SK-N-SH (cell line): ENCODE measurements around the gene ECE1. TPM values are rescaled to one million over a fixed set of nuclear protein-coding genes. Genes with fewer than 3 reads are reported as not detected.

ENCODE experiments used
- CTCF ChIA-PET: fragments of 300-600, 350-600 bp; formaldehyde crosslinking; extraction: SDS; loops from one replicate; lab custom pipeline; 2021; lab: Yijun Ruan, JAX
- POLR2A ChIA-PET: fragments of 350-600 bp; sonication (Branson Sonifier 250); formaldehyde crosslinking; extraction: SDS; loops from one replicate; lab custom pipeline; 2020; ENCODE audit warnings: antibody characterized with exemption, inconsistent platforms; lab: Yijun Ruan, JAX
- DNase-seq: peaks from one replicate; pipeline ENCODE4 v3.0.0; 2012
- H2AFZ ChIP-seq: fragments of 200-600 bp; sonication (generic); 2 replicates; pipeline ENCODE4 v1.8.1; 2016; ENCODE audit warnings: antibody characterized with exemption, mild to moderate bottlenecking, low read depth
- H3F3A ChIP-seq: fragments of 200-600 bp; sonication (generic); replicated peaks from 2 replicates; pipeline ENCODE3; 2016; ENCODE audit warnings: antibody characterized with exemption, mild to moderate bottlenecking; ENCODE audit not compliant: insufficient read depth
- H3K27ac ChIP-seq, 2 experiments: fragments of 200-500 bp in 1 of 2; fragments of 200-600 bp in 1 of 2; sonication (Bioruptor generic) in 1 of 2; sonication (generic), shearing (Covaris generic) in 1 of 2; 2 replicates each; pipeline versions ENCODE4 v1.5.1 to v1.6.1; 2014 to 2016; ENCODE audit warnings: low read depth in 2 of 2, inconsistent platforms in 1 of 2, low read length in 1 of 2, mild to moderate bottlenecking in 1 of 2, mixed read lengths in 1 of 2
- H3K27me3 ChIP-seq: fragments of 200-600 bp; sonication (generic), shearing (Covaris generic); 2 replicates; pipeline ENCODE4 v1.6.1; 2016; ENCODE audit warnings: mixed run types; ENCODE audit not compliant: insufficient read depth
- H3K36me3 ChIP-seq, 2 experiments: fragments of 200-500 bp in 1 of 2; fragments of 200-600 bp in 1 of 2; sonication (Bioruptor generic) in 1 of 2; sonication (generic) in 1 of 2; replicated peaks in 1 of 2; 2 replicates each; pipeline versions ENCODE3 to v1.5.1; 2014 to 2016; ENCODE audit warnings: low read length in 1 of 2, mild to moderate bottlenecking in 1 of 2; ENCODE audit not compliant: insufficient read depth in 2 of 2, control insufficient read depth in 1 of 2
- H3K4me1 ChIP-seq, 2 experiments: fragments of 200-500 bp in 1 of 2; fragments of 200-600 bp in 1 of 2; sonication (Bioruptor generic) in 1 of 2; sonication (generic), shearing (Covaris generic) in 1 of 2; 2 replicates each; pipeline versions ENCODE4 v1.5.1 to v1.6.1; 2014 to 2016; ENCODE audit warnings: low read depth in 1 of 2, low read length in 1 of 2, mixed run types in 1 of 2; ENCODE audit not compliant: insufficient read depth in 2 of 2, control insufficient read depth in 1 of 2
- H3K4me2 ChIP-seq: fragments of 200-600 bp; sonication (generic), shearing (Covaris generic); 2 replicates; pipeline ENCODE4 v1.6.1; 2017; ENCODE audit warnings: mixed run types
- H3K4me3 ChIP-seq, 2 experiments: fragments of 200-500 bp in 1 of 2; fragments of 200-600 bp in 1 of 2; sonication (Bioruptor generic) in 1 of 2; sonication (generic), shearing (Covaris generic) in 1 of 2; 2 replicates each; pipeline versions ENCODE4 v1.5.1 to v1.8.1; 2014 to 2016; ENCODE audit warnings: low read depth in 2 of 2, inconsistent platforms in 1 of 2, low read length in 1 of 2, mild to moderate bottlenecking in 1 of 2, mixed read lengths in 1 of 2, moderate library complexity in 1 of 2
- H3K79me2 ChIP-seq: fragments of 200-600 bp; sonication (generic); 2 replicates; pipeline ENCODE4 v1.8.1; 2017; ENCODE audit warnings: mild to moderate bottlenecking; ENCODE audit not compliant: insufficient read depth
- H3K9ac ChIP-seq: fragments of 200-600 bp; sonication (generic); 2 replicates; pipeline ENCODE4 v1.6.1; 2017; ENCODE audit warnings: mixed run types
- H3K9me2 ChIP-seq: fragments of 200-600 bp; sonication (generic); 2 replicates; pipeline ENCODE4 v1.6.1; 2017; ENCODE audit warnings: mixed run types
- H3K9me3 ChIP-seq: fragments of 200-600 bp; sonication (generic); 2 replicates; pipeline ENCODE4 v1.6.1; 2017; ENCODE audit warnings: mixed run types, mild to moderate bottlenecking, moderate library complexity
- H4K20me1 ChIP-seq: fragments of 200-600 bp; sonication (generic); 2 replicates; pipeline ENCODE4 v1.6.1; 2017; ENCODE audit warnings: mild to moderate bottlenecking, mixed run types; ENCODE audit not compliant: insufficient read depth
- CHD2 ChIP-seq: fragments of 150-350 bp; IDR thresholded peaks from 2 replicates; pipeline ENCODE4 v1.6.1; 2018; ENCODE audit warnings: low read length; ENCODE audit not compliant: partially characterized antibody
- ELF1 ChIP-seq: IDR thresholded peaks from 2 replicates; pipeline ENCODE4 v1.4.0; 2012
- EZH2phosphoT487 ChIP-seq: fragments of 200-600 bp; sonication (generic); IDR thresholded peaks from 2 replicates; pipeline ENCODE4 v1.6.1; 2017; ENCODE audit warnings: low read depth, mixed run types, mild to moderate bottlenecking, antibody characterized with exemption, moderate library complexity, borderline replicate concordance
- FOSL2 ChIP-seq: IDR thresholded peaks from 2 replicates; pipeline ENCODE4 v1.4.0; 2012; ENCODE audit warnings: low read depth, mild to moderate bottlenecking, moderate library complexity, borderline replicate concordance
- FOXJ3 ChIP-seq: sonication (generic); formaldehyde crosslinking; IDR thresholded peaks from 2 replicates; pipeline ENCODE4 v1.5.1; 2020; ENCODE audit warnings: mild to moderate bottlenecking, missing genetic modification reagents
- GABPA ChIP-seq: IDR thresholded peaks from 2 replicates; pipeline ENCODE4 v1.4.0; 2012; ENCODE audit warnings: low read depth, mild to moderate bottlenecking
- GATA2 ChIP-seq: sonication (generic); formaldehyde crosslinking; IDR thresholded peaks from 2 replicates; pipeline ENCODE4 v1.5.0; 2020; ENCODE audit warnings: mild to moderate bottlenecking, missing genetic modification reagents
- MEF2A ChIP-seq: IDR thresholded peaks from 2 replicates; pipeline ENCODE4 v1.4.0; 2012; ENCODE audit warnings: low read depth, borderline replicate concordance
- NRF1 ChIP-seq: IDR thresholded peaks from 2 replicates; pipeline ENCODE4 v1.6.1; 2012; ENCODE audit warnings: low read depth, mild to moderate bottlenecking, low read length
- RFX5 ChIP-seq: IDR thresholded peaks from 2 replicates; pipeline ENCODE4 v1.6.1; 2012; ENCODE audit warnings: mild to moderate bottlenecking, improper control_type of control experiment, low read length
- RXRA ChIP-seq: IDR thresholded peaks from 2 replicates; pipeline ENCODE4 v1.4.0; 2012; ENCODE audit warnings: low read depth, mild to moderate bottlenecking, borderline replicate concordance
- SIN3A ChIP-seq: IDR thresholded peaks from 2 replicates; pipeline ENCODE4 v1.6.1; 2012; ENCODE audit warnings: low read depth, mild to moderate bottlenecking, low read length, moderate library complexity, borderline replicate concordance
- TCF12 ChIP-seq: IDR thresholded peaks from 2 replicates; pipeline ENCODE4 v1.4.0; 2012
- YY1 ChIP-seq: IDR thresholded peaks from 2 replicates; pipeline ENCODE4 v1.4.0; 2012; ENCODE audit warnings: low read depth, mild to moderate bottlenecking
- WGBS: methylation state at CpG from one replicate; pipeline ENCODE4 v1.1.6; 2017; ENCODE audit warnings: low lambda C conversion rate; 5-methylcytosine and 5-hydroxymethylcytosine counted together
- polyA plus RNA-seq, 3 experiments: library from polyadenylated mRNA; depleted of rRNA; stranded (reverse); fragments of >200 nt; gene quantifications; 2 replicates each; pipeline ENCODE4 v1.2.3, GENCODE V29; 2012
- TF ChIP-seq, protein P1 (sequence below): fragments of 150-350 bp; IDR thresholded peaks from 2 replicates; pipeline ENCODE4 v1.6.1; 2017; ENCODE audit warnings: antibody characterized with exemption, low read length, low read depth, borderline replicate concordance
- TF ChIP-seq, protein P2 (sequence below): fragments of 200-600 bp; sonication (generic); IDR thresholded peaks from 2 replicates; pipeline ENCODE4 v1.6.1; 2017; ENCODE audit warnings: antibody characterized with exemption, mild to moderate bottlenecking, moderate library complexity
- TF ChIP-seq, protein P3 (sequence below): IDR thresholded peaks from 2 replicates; pipeline ENCODE4 v1.4.0; 2012; ENCODE audit warnings: low read depth, borderline replicate concordance
- TF ChIP-seq, protein P4 (sequence below): IDR thresholded peaks from 2 replicates; pipeline ENCODE4; 2012
- TF ChIP-seq, protein P5 (sequence below): IDR thresholded peaks from 2 replicates; pipeline ENCODE4 v1.4.0; 2012; ENCODE audit warnings: low read depth

ECE1 gene
- polyA plus RNA-seq, 1 of the 3 experiments (the other 2 are of a cell fraction) = 96.6 TPM

DNA sequence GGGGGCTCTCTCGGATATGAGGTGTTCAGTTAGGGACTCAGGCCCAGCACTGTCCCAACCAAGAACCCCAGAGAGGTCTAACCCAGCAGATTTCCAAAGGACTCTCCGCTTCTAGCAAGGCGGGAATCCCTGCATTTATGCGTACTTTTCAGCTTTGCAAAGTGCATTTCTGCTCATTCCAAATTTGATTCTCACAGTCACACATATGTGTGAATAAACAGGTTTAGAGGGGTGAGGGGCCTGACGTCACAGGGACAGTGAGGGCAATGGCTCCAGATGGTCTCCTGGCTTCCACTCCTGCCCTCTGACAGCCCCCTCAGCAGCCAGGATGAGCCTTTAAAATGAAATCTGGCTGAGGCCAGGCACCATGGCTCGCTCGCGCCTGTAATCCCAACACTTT, 921 bp upstream of the ECE1 start:
- peak overlapping the region; percentile 91 for H3K4me2 ChIP-seq
- peak overlapping the region; percentile 71 to 76; a peak in 3 of 4 replicates for H3K4me3 ChIP-seq
- no peak overlapping the region for H3K9ac ChIP-seq
- peaks cover 12% of the 10 kb centered on the region for H3F3A ChIP-seq
- no peaks in the 10 kb centered on the region for H3K9me3 ChIP-seq
- no peaks in the 10 kb centered on the region for H3K36me3 ChIP-seq
- no peaks in the 10 kb centered on the region for H4K20me1 ChIP-seq
- WGBS = 89% methylated on average over 8 of the region's 8 CpGs
- TF ChIP-seq GABPA (no peak), NRF1 (no peak), MEF2A (no peak), FOSL2 (no peak), GATA2 (CRISPR knock-in tag) (no peak), ELF1 (no peak), RXRA (no peak), CHD2 (no peak), YY1 (no peak), FOXJ3 (CRISPR knock-in tag) (no peak), TCF12 (no peak), SIN3A (no peak), EZH2phosphoT487 (no peak), RFX5 (no peak)
- TF ChIP-seq, protein P1, sequence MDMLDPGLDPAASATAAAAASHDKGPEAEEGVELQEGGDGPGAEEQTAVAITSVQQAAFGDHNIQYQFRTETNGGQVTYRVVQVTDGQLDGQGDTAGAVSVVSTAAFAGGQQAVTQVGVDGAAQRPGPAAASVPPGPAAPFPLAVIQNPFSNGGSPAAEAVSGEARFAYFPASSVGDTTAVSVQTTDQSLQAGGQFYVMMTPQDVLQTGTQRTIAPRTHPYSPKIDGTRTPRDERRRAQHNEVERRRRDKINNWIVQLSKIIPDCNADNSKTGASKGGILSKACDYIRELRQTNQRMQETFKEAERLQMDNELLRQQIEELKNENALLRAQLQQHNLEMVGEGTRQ = no peak
- TF ChIP-seq, protein P2, sequence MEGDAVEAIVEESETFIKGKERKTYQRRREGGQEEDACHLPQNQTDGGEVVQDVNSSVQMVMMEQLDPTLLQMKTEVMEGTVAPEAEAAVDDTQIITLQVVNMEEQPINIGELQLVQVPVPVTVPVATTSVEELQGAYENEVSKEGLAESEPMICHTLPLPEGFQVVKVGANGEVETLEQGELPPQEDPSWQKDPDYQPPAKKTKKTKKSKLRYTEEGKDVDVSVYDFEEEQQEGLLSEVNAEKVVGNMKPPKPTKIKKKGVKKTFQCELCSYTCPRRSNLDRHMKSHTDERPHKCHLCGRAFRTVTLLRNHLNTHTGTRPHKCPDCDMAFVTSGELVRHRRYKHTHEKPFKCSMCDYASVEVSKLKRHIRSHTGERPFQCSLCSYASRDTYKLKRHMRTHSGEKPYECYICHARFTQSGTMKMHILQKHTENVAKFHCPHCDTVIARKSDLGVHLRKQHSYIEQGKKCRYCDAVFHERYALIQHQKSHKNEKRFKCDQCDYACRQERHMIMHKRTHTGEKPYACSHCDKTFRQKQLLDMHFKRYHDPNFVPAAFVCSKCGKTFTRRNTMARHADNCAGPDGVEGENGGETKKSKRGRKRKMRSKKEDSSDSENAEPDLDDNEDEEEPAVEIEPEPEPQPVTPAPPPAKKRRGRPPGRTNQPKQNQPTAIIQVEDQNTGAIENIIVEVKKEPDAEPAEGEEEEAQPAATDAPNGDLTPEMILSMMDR = no peak
- TF ChIP-seq, protein P3, sequence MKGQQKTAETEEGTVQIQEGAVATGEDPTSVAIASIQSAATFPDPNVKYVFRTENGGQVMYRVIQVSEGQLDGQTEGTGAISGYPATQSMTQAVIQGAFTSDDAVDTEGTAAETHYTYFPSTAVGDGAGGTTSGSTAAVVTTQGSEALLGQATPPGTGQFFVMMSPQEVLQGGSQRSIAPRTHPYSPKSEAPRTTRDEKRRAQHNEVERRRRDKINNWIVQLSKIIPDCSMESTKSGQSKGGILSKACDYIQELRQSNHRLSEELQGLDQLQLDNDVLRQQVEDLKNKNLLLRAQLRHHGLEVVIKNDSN = no peak
- TF ChIP-seq, protein P4, sequence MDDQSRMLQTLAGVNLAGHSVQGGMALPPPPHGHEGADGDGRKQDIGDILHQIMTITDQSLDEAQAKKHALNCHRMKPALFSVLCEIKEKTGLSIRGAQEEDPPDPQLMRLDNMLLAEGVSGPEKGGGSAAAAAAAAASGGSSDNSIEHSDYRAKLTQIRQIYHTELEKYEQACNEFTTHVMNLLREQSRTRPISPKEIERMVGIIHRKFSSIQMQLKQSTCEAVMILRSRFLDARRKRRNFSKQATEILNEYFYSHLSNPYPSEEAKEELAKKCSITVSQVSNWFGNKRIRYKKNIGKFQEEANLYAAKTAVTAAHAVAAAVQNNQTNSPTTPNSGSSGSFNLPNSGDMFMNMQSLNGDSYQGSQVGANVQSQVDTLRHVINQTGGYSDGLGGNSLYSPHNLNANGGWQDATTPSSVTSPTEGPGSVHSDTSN = no peak
- TF ChIP-seq, protein P5, sequence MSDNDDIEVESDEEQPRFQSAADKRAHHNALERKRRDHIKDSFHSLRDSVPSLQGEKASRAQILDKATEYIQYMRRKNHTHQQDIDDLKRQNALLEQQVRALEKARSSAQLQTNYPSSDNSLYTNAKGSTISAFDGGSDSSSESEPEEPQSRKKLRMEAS = no peak
- H3K27me3 ChIP-seq = no peaks in the 10 kb centered on the region
- ChIA-PET POLR2A (interaction anchor here (0.6 kb wide), 1 partner anchor 17 kb away, joined by 3 read pairs; no protein-coding TSS in a partner anchor), CTCF (interaction anchor here (1.0 to 3.3 kb wide), 4 partner anchors 8 to 77 kb away, joined by 3 to 18 read pairs (median 6); no protein-coding TSS in a partner anchor)
- no peaks in the 10 kb centered on the region for H3K9me2 ChIP-seq
- DNase-seq = no peak
- no peak overlapping the region for H2AFZ ChIP-seq
- H3K79me2 ChIP-seq = peaks cover 12% of the 10 kb centered on the region
- H3K27ac ChIP-seq = peak overlapping the region in 1 of 2 experiments; percentile 92; a peak in 1 of 4 replicates
- peaks cover 4 to 55% of the 10 kb centered on the region in 2 experiments; a peak in 2 of 4 replicates for H3K4me1 ChIP-seq
